PC-9 (cell line): ENCODE measurements around the gene MCU.

Source experiments
- EZH2 ChIP-seq: fragments of 200-600 bp; sonication (generic); IDR thresholded peaks from 2 replicates; pipeline ENCODE4 v1.8.0; 2017; ENCODE audit warnings: antibody characterized with exemption, low read depth
- TF ChIP-seq, protein P1 (sequence below): fragments of 200-600 bp; sonication (generic); conservative IDR thresholded peaks from 2 replicates; pipeline ENCODE4 v1.6.1; 2017; ENCODE audit warnings: mixed run types, antibody characterized with exemption, mild to moderate bottlenecking, moderate library complexity

- TF ChIP-seq, protein P1, sequence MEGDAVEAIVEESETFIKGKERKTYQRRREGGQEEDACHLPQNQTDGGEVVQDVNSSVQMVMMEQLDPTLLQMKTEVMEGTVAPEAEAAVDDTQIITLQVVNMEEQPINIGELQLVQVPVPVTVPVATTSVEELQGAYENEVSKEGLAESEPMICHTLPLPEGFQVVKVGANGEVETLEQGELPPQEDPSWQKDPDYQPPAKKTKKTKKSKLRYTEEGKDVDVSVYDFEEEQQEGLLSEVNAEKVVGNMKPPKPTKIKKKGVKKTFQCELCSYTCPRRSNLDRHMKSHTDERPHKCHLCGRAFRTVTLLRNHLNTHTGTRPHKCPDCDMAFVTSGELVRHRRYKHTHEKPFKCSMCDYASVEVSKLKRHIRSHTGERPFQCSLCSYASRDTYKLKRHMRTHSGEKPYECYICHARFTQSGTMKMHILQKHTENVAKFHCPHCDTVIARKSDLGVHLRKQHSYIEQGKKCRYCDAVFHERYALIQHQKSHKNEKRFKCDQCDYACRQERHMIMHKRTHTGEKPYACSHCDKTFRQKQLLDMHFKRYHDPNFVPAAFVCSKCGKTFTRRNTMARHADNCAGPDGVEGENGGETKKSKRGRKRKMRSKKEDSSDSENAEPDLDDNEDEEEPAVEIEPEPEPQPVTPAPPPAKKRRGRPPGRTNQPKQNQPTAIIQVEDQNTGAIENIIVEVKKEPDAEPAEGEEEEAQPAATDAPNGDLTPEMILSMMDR: no peak
- no peak for TF ChIP-seq EZH2
Observed at GRCh38 chr10:72679838-72680241, 12.1 kb upstream of the MCU start.
